Measurements from ENCODE around the gene HYAL2.
"Not testable (repeated sequence)": the region's sequence is repeated elsewhere in the genome, so short reads cannot be mapped to it uniquely, and the experiment has no call there.

Gene HYAL2

GRCh38 chr3:50287262-50287661 is 35.3 kb downstream of the HYAL2 start:
- DNase-seq: no peak

- DNase-seq: no peak
Observed at GRCh38 chr3:50286322-50287227, 36.0 kb downstream of the HYAL2 start.

GRCh38 chr3:50284121-50284520 is 38.4 kb downstream of the HYAL2 start:
- DNase-seq: not testable (repeated sequence)

GRCh38 chr3:50279255-50280016 is 43.1 kb downstream of the HYAL2 start:
- DNase-seq: no peak

- DNase-seq: no peak
Observed at GRCh38 chr3:50278880-50279224, 43.7 kb downstream of the HYAL2 start, which contains the start of gene LSMEM2. LSMEM2 (plus strand) TSS chr3:50279087; CDS start chr3:50279114, 27 bp downstream.

- DNase-seq: no peak
Observed at GRCh38 chr3:50278123-50278879, 44.2 kb downstream of the HYAL2 start.

GRCh38 chr3:50276762-50277101 is 45.8 kb downstream of the HYAL2 start:
- DNase-seq: no peak

GRCh38 chr3:50275996-50276761 is 46.4 kb downstream of the HYAL2 start:
- DNase-seq: no peak

GRCh38 chr3:50275141-50275995 is 47.2 kb downstream of the HYAL2 start:
- DNase-seq: no peak

- peak; percentile 20 for DNase-seq
Observed at GRCh38 chr3:50274371-50275104, 48.0 kb downstream of the HYAL2 start.

GRCh38 chr3:50273689-50274065 is 48.9 kb downstream of the HYAL2 start:
- no peak for DNase-seq

- peak; percentile 4 for DNase-seq
Observed at GRCh38 chr3:50272911-50273688, 49.4 kb downstream of the HYAL2 start.

GRCh38 chr3:50272538-50272910 is 50.0 kb downstream of the HYAL2 start:
- not testable (repeated sequence) for DNase-seq

- DNase-seq: no peak
Observed at GRCh38 chr3:50271314-50271936, 51.1 kb downstream of the HYAL2 start.

GRCh38 chr3:50270422-50271224 is 51.9 kb downstream of the HYAL2 start:
- DNase-seq: no peak

GRCh38 chr3:50269977-50270413 is 52.5 kb downstream of the HYAL2 start:
- no peak for DNase-seq

GRCh38 chr3:50269460-50269859 is 53.1 kb downstream of the HYAL2 start:
- DNase-seq: no peak

GRCh38 chr3:50268703-50269451 is 53.7 kb downstream of the HYAL2 start, which contains the start of gene SEMA3B:
SEMA3B (plus strand) TSS chr3:50269147; CDS start chr3:50269241, 94 bp downstream.
- DNase-seq: no peak

Measured in DMS153 (cell line).